ENCODE results near the gene AHCY.
"Not testable (repeated sequence)": the region's sequence is repeated elsewhere in the genome, so short reads cannot be mapped to it uniquely, and the experiment has no call there.

The AHCY gene

GRCh38 chr20:34337982-34338726, 35.0 kb upstream of the AHCY start:
- H3K4me3 ChIP-seq (ENCODE audit: low read length in 2 of 2) = no peak overlapping the region
- H3K27ac ChIP-seq (ENCODE audit: low read length) = no peak overlapping the region

DNA sequence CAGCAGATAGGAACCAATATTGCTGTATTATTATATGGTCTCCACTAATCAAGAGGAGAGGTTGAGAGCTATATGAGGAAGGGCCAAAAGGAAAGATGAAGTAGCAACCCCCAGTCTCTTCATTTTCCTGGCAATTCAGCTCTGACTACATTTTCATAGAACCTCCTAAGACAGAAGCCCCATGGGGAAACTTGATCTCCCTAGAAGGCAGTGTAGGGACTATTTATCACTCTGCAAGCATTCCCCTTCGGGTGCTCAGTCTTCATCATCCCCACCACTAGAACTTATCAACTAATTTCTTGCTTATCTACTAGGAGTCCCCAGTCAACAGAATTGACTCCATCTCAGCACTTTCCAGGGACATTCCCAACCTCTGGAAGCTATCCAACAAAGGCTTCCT, 34.4 kb upstream of the AHCY start:
- Histone ChIP-seq H3K27me3 (ENCODE audit: control insufficient read depth in 1 of 2, insufficient read depth in 2 of 2, low read length in 2 of 2) (no peaks in the 10 kb centered on the region), H3K27ac (ENCODE audit: low read length) (no peak overlapping the region), H3K9ac (ENCODE audit: low read length in 2 of 2) (no peak overlapping the region), H3K9me3 (ENCODE audit: control insufficient read depth in 2 of 2, low read length in 2 of 2) (no peaks in the 10 kb centered on the region), H3K4me3 (ENCODE audit: low read length in 2 of 2) (no peak overlapping the region), H3K36me3 (ENCODE audit: control insufficient read depth in 2 of 2, insufficient read depth in 2 of 2, low read length in 2 of 2) (no peaks in the 10 kb centered on the region), H3K4me1 (ENCODE audit: control insufficient read depth, insufficient read depth, low read length) (no peaks in the 10 kb centered on the region)

More at GRCh38 chr20:34337982-34338726, 35.0 kb upstream of the AHCY start:
- Histone ChIP-seq H3K9ac (ENCODE audit: low read length in 2 of 2) (no peak overlapping the region), H3K4me1 (ENCODE audit: control insufficient read depth, insufficient read depth, low read length) (no peaks in the 10 kb centered on the region), H3K9me3 (ENCODE audit: control insufficient read depth in 2 of 2, low read length in 2 of 2) (no peaks in the 10 kb centered on the region), H3K36me3 (ENCODE audit: control insufficient read depth in 2 of 2, insufficient read depth in 2 of 2, low read length in 2 of 2) (no peaks in the 10 kb centered on the region), H3K27me3 (ENCODE audit: control insufficient read depth in 1 of 2, insufficient read depth in 2 of 2, low read length in 2 of 2) (no peaks in the 10 kb centered on the region)

DNA sequence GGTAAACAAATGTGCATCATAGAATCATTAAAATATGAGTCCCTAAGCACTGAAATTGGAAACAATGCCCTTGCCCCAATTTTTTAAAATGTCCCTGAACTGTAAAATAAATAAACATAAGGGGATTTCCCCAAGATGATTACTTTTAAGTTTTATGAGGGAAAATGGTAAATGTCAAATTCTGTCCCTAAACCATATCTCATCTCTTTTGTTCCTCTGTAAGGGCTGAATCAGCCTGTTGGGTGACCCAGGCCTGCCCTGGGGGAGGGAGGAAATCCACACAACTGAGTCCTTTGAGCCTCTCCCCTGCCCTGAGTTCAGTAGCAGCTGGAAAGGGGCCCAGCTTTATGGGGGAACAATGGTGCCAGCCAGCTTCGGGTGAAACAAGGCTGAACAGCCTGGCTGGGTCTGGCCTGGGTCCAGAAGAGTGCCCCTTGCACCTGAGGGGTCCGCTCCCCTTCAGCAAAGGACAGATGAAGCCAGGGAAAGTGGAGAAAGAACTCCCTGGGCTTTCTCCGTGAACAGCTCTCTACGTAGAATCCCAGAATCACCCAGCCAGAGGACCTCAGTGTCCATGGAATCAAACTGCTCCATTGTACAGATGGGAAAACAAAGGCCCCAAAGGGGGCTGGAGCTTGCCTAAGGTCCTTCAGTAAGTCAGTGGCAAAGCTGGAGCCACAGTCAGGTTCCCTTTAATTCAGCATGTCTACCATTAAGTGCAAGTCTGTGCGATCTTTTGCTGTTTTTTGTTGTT, 31.7 kb upstream of the AHCY start:
- Histone ChIP-seq H3K4me1 (ENCODE audit: control insufficient read depth, insufficient read depth, low read length) (peaks cover 2% of the 10 kb centered on the region), H3K27me3 (ENCODE audit: control insufficient read depth in 1 of 2, insufficient read depth in 2 of 2, low read length in 2 of 2) (no peaks in the 10 kb centered on the region), H3K4me3 (ENCODE audit: low read length in 2 of 2) (no peak overlapping the region), H3K36me3 (ENCODE audit: control insufficient read depth in 2 of 2, insufficient read depth in 2 of 2, low read length in 2 of 2) (no peaks in the 10 kb centered on the region), H3K27ac (ENCODE audit: low read length) (no peak overlapping the region), H3K9me3 (ENCODE audit: control insufficient read depth in 2 of 2, low read length in 2 of 2) (no peaks in the 10 kb centered on the region), H3K9ac (ENCODE audit: low read length in 2 of 2) (no peak overlapping the region)

GRCh38 chr20:34333786-34334185, 30.6 kb upstream of the AHCY start:
- Histone ChIP-seq H3K27me3 (ENCODE audit: control insufficient read depth in 1 of 2, insufficient read depth in 2 of 2, low read length in 2 of 2) (no peaks in the 10 kb centered on the region), H3K9me3 (ENCODE audit: control insufficient read depth in 2 of 2, low read length in 2 of 2) (no peaks in the 10 kb centered on the region), H3K36me3 (ENCODE audit: control insufficient read depth in 2 of 2, insufficient read depth in 2 of 2, low read length in 2 of 2) (no peaks in the 10 kb centered on the region), H3K27ac (ENCODE audit: low read length) (no peak overlapping the region), H3K4me1 (ENCODE audit: control insufficient read depth, insufficient read depth, low read length) (peaks cover 2% of the 10 kb centered on the region), H3K4me3 (ENCODE audit: low read length in 2 of 2) (no peak overlapping the region), H3K9ac (ENCODE audit: low read length in 2 of 2) (no peak overlapping the region)

- Histone ChIP-seq H3K4me3 (ENCODE audit: low read length in 2 of 2) (no peak overlapping the region), H3K9ac (ENCODE audit: low read length in 2 of 2) (no peak overlapping the region), H3K27me3 (ENCODE audit: control insufficient read depth in 1 of 2, insufficient read depth in 2 of 2, low read length in 2 of 2) (no peaks in the 10 kb centered on the region), H3K27ac (ENCODE audit: low read length) (no peak overlapping the region), H3K9me3 (ENCODE audit: control insufficient read depth in 2 of 2, low read length in 2 of 2) (no peaks in the 10 kb centered on the region), H3K4me1 (ENCODE audit: control insufficient read depth, insufficient read depth, low read length) (peaks cover 2% of the 10 kb centered on the region), H3K36me3 (ENCODE audit: control insufficient read depth in 2 of 2, insufficient read depth in 2 of 2, low read length in 2 of 2) (no peaks in the 10 kb centered on the region)
Observed at GRCh38 chr20:34332262-34332920, 29.2 kb upstream of the AHCY start.

DNA sequence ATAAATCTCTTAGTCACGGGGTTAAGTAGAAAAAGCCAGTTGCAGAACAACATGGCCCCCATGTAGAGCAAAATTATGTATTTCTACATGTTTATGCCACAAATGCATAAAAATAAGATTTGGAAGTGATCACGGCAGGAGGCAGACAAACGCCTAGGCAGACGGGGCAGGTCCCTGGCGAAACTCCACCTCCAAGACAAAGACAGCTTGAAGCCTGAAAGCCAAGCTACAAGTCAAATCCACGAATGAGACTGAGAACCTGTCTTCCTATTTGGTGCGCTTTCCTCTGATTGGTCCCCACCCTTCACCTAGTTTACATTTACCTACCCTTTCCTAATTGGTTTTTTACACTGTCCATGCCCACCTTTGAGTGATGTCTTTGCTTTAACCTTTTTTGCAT, 28.7 kb upstream of the AHCY start:
- Histone ChIP-seq H3K9ac (ENCODE audit: low read length in 2 of 2) (no peak overlapping the region), H3K4me1 (ENCODE audit: control insufficient read depth, insufficient read depth, low read length) (peaks cover 2% of the 10 kb centered on the region), H3K27me3 (ENCODE audit: control insufficient read depth in 1 of 2, insufficient read depth in 2 of 2, low read length in 2 of 2) (no peaks in the 10 kb centered on the region), H3K9me3 (ENCODE audit: control insufficient read depth in 2 of 2, low read length in 2 of 2) (no peaks in the 10 kb centered on the region), H3K36me3 (ENCODE audit: control insufficient read depth in 2 of 2, insufficient read depth in 2 of 2, low read length in 2 of 2) (no peaks in the 10 kb centered on the region), H3K4me3 (ENCODE audit: low read length in 2 of 2) (no peak overlapping the region), H3K27ac (ENCODE audit: low read length) (no peak overlapping the region)

DNA sequence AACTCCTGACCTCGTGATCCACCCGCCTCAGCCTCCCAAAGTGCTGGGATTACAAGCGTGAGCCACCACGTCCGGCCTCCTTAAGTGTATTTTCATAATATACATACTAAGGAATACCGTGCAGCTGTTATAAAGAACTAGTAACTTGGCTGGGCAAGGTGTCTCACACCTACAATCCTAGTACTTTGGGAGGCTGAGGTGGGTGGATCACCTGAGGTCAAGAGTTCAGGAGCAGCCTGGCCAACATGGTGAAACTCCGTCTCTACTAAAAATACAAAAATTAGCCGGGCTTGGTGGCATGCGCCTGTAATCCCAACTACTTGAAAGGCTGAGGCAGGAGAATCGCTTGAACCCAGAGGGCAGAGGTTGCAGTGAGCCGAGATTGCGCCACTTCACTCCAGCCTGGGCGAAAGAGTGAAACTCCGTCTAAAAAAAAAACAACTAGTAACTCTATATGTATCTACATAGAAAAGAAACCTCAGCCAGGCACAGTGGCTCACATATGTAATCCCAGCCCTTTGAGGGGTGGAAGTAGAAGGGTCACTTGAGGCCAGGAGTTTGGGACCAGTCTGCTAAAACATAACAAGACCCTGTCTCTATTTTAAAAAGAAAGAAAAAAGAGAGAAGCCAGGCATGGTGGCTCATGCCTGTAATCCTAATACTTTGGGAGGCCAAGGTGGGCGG, 27.8 kb upstream of the AHCY start:
- not testable (repeated sequence) for H3K4me3 ChIP-seq (ENCODE audit: low read length in 2 of 2); H3K36me3 ChIP-seq (ENCODE audit: control insufficient read depth in 2 of 2, insufficient read depth in 2 of 2, low read length in 2 of 2); H3K27me3 ChIP-seq (ENCODE audit: control insufficient read depth in 1 of 2, insufficient read depth in 2 of 2, low read length in 2 of 2); H3K9ac ChIP-seq (ENCODE audit: low read length in 2 of 2); H3K27ac ChIP-seq (ENCODE audit: low read length); H3K4me1 ChIP-seq (ENCODE audit: control insufficient read depth, insufficient read depth, low read length); H3K9me3 ChIP-seq (ENCODE audit: control insufficient read depth in 2 of 2, low read length in 2 of 2)

- Histone ChIP-seq H3K27ac (ENCODE audit: low read length) (no peak overlapping the region), H3K9me3 (ENCODE audit: control insufficient read depth in 2 of 2, low read length in 2 of 2) (no peaks in the 10 kb centered on the region), H3K9ac (ENCODE audit: low read length in 2 of 2) (no peak overlapping the region), H3K4me3 (ENCODE audit: low read length in 2 of 2) (no peak overlapping the region), H3K27me3 (ENCODE audit: control insufficient read depth in 1 of 2, insufficient read depth in 2 of 2, low read length in 2 of 2) (no peaks in the 10 kb centered on the region), H3K36me3 (ENCODE audit: control insufficient read depth in 2 of 2, insufficient read depth in 2 of 2, low read length in 2 of 2) (no peaks in the 10 kb centered on the region), H3K4me1 (ENCODE audit: control insufficient read depth, insufficient read depth, low read length) (peaks cover 2% of the 10 kb centered on the region)
Observed at GRCh38 chr20:34328928-34329677, 25.9 kb upstream of the AHCY start.

DNA sequence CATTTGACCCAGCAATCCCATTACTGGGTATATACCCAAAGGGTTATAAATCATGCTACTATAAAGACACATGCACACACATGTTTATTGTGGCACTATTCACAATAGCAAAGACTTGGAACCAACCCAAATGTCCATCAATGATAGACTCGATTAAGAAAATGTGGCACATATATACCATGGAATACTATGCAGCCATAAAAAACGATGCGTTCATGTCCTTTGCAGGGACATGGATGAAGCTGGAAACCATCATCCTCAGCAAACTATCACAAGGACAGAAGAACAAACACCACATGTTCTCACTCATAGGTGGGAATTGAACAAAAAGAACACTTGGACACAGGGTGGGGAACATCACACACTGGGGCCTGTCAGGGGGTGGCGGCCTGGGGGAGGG, 25.1 kb upstream of the AHCY start:
- not testable (repeated sequence) for H3K9me3 ChIP-seq (ENCODE audit: control insufficient read depth in 2 of 2, low read length in 2 of 2); H3K27me3 ChIP-seq (ENCODE audit: control insufficient read depth in 1 of 2, insufficient read depth in 2 of 2, low read length in 2 of 2); H3K36me3 ChIP-seq (ENCODE audit: control insufficient read depth in 2 of 2, insufficient read depth in 2 of 2, low read length in 2 of 2); H3K4me3 ChIP-seq (ENCODE audit: low read length in 2 of 2); H3K27ac ChIP-seq (ENCODE audit: low read length); H3K4me1 ChIP-seq (ENCODE audit: control insufficient read depth, insufficient read depth, low read length); H3K9ac ChIP-seq (ENCODE audit: low read length in 2 of 2)

DNA sequence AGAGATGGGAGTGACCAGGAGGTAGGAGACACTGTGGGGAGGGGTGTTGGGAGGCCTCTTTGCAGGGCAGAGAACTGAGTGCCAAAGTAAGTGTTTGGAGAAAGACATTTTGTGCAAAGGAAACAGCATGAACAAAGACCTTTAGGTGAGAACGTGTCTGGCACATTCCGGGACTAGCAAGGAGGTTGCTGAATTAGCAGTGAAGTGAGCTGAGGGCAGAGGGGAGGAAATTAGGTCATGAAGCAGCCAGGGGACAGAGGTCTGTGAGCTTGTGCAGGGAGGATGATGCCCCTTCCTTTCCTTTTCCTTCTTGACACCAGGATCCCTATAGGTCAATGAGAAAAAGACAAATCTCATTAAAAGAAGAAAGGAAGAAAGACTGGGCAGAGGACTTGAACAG, 21.4 kb upstream of the AHCY start:
- Histone ChIP-seq H3K36me3 (ENCODE audit: control insufficient read depth in 2 of 2, insufficient read depth in 2 of 2, low read length in 2 of 2) (no peaks in the 10 kb centered on the region), H3K4me3 (ENCODE audit: low read length in 2 of 2) (no peak overlapping the region), H3K9ac (ENCODE audit: low read length in 2 of 2) (no peak overlapping the region), H3K27me3 (ENCODE audit: control insufficient read depth in 1 of 2, insufficient read depth in 2 of 2, low read length in 2 of 2) (no peaks in the 10 kb centered on the region), H3K4me1 (ENCODE audit: control insufficient read depth, insufficient read depth, low read length) (no peaks in the 10 kb centered on the region), H3K27ac (ENCODE audit: low read length) (no peak overlapping the region), H3K9me3 (ENCODE audit: control insufficient read depth in 2 of 2, low read length in 2 of 2) (no peaks in the 10 kb centered on the region)

Data from stomach smooth muscle (tissue), 2 donors.